ENCODE data around the gene EIF3D.

Gene EIF3D

DNA sequence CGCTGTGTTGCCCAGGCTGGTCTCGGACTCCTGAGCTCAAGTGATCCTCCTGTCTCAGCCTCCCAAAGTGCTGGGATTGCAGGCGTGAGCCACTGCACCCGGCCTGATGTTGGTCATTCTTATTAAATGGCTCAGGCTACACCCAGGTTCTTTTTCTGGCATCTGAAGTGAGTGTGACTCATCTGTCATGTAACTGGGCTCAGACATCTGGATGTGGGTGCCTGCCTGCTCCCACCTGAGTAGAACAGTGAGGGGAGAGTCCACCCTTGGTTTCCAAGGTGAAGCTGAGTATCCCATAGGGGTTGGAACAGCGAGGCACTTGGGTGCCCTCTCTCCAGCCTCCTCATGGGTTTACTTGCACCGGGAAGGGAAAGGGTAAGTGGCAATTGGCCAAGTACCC, 36.7 kb upstream of the EIF3D start:
- ATAC-seq (ENCODE audit: low read depth) (peak; percentile 82), DNase-seq (ENCODE audit: low spot score) (no peak)
- H3K4me1 ChIP-seq (ENCODE audit: insufficient read depth, poor library complexity, severe bottlenecking), result peaks cover 8% of the 10 kb centered on the region
- H3K36me3 ChIP-seq (ENCODE audit: low read depth), result no peaks in the 10 kb centered on the region
- TF ChIP-seq, protein P1, sequence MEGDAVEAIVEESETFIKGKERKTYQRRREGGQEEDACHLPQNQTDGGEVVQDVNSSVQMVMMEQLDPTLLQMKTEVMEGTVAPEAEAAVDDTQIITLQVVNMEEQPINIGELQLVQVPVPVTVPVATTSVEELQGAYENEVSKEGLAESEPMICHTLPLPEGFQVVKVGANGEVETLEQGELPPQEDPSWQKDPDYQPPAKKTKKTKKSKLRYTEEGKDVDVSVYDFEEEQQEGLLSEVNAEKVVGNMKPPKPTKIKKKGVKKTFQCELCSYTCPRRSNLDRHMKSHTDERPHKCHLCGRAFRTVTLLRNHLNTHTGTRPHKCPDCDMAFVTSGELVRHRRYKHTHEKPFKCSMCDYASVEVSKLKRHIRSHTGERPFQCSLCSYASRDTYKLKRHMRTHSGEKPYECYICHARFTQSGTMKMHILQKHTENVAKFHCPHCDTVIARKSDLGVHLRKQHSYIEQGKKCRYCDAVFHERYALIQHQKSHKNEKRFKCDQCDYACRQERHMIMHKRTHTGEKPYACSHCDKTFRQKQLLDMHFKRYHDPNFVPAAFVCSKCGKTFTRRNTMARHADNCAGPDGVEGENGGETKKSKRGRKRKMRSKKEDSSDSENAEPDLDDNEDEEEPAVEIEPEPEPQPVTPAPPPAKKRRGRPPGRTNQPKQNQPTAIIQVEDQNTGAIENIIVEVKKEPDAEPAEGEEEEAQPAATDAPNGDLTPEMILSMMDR (IDR thresholded peaks at IDR 0.05; ENCODE audit: poor library complexity, severe bottlenecking), result no peak
- no peak overlapping the region for H3K27ac ChIP-seq (ENCODE audit: poor library complexity, severe bottlenecking)
- no peaks in the 10 kb centered on the region for H3K27me3 ChIP-seq (ENCODE audit: insufficient read depth, poor library complexity, severe bottlenecking)
- H3K9me3 ChIP-seq (ENCODE audit: severe bottlenecking), result no peaks in the 10 kb centered on the region
- H3K4me3 ChIP-seq (ENCODE audit: severe bottlenecking), result no peak overlapping the region

DNA sequence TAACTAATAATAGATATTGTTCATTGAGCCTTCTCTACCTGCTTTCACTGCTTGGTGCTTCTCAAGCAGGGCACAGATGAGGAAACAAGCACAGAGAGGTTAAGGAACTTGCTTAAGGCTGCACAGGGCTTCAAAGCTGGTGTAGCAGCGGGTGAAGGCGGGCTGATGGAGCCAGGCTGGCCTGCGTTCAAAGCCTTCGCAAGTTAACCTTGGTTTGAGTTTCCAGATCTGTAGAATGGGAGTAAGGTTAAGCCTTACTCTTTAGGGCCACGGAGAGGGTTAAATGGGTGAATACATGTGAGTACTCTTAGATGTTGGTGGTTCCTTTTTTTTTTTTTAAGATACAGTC, 36.2 kb upstream of the EIF3D start:
- DNase-seq (ENCODE audit: low spot score), result no peak
- no peaks in the 10 kb centered on the region for H3K9me3 ChIP-seq (ENCODE audit: severe bottlenecking)
- ATAC-seq (ENCODE audit: low read depth), result no peak
- TF ChIP-seq, protein P1 (IDR thresholded peaks at IDR 0.05; ENCODE audit: poor library complexity, severe bottlenecking), result no peak
- H3K4me3 ChIP-seq (ENCODE audit: severe bottlenecking), result no peak overlapping the region
- H3K4me1 ChIP-seq (ENCODE audit: insufficient read depth, poor library complexity, severe bottlenecking), result peaks cover 8% of the 10 kb centered on the region
- H3K36me3 ChIP-seq (ENCODE audit: low read depth), result no peaks in the 10 kb centered on the region
- no peaks in the 10 kb centered on the region for H3K27me3 ChIP-seq (ENCODE audit: insufficient read depth, poor library complexity, severe bottlenecking)
- no peak overlapping the region for H3K27ac ChIP-seq (ENCODE audit: poor library complexity, severe bottlenecking)

DNA sequence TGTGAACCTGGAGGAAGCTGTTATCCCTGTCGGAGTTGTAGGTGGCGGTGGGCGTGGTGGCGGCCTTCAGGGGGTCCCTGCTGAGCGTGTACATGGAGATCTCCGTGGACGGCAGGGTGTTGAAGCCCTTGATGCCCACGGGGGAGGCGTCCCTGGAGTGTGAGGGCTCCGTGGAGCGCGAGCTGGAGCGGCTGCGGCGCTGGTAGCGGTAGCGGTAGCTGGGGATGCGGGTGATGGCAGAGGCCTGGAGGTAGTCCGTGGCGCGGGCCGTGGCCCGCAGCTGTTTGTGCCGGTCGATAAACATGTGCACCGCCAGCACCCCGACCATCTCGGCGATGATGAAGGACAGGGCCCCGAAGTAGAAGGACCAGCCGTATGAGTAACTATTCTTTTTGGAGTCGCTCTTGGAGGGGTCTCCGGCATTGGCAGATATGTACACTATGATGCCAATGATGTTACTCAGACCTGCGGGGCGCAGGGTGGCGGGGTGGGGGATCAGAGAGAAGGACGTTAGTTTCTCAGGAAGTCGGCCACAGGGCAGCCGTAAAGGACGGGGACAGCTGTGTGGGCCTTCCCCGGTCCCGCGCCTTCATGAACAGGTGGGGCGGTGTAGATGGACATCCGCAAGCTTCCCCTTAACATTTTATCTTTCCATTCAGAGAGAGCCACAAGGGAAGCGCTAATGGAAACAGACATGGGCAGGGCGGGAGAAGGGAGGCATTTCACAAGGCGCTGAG, 35.6 kb upstream of the EIF3D start:
- Histone ChIP-seq H3K9me3 (ENCODE audit: severe bottlenecking) (no peaks in the 10 kb centered on the region), H3K27me3 (ENCODE audit: insufficient read depth, poor library complexity, severe bottlenecking) (no peaks in the 10 kb centered on the region), H3K4me1 (ENCODE audit: insufficient read depth, poor library complexity, severe bottlenecking) (peaks cover 8% of the 10 kb centered on the region), H3K27ac (ENCODE audit: poor library complexity, severe bottlenecking) (no peak overlapping the region), H3K36me3 (ENCODE audit: low read depth) (no peaks in the 10 kb centered on the region), H3K4me3 (ENCODE audit: severe bottlenecking) (no peak overlapping the region)
- TF ChIP-seq, protein P1 (IDR thresholded peaks at IDR 0.05; ENCODE audit: poor library complexity, severe bottlenecking), result no peak
- no peak for DNase-seq (ENCODE audit: low spot score)
- ATAC-seq (ENCODE audit: low read depth), result no peak

DNA sequence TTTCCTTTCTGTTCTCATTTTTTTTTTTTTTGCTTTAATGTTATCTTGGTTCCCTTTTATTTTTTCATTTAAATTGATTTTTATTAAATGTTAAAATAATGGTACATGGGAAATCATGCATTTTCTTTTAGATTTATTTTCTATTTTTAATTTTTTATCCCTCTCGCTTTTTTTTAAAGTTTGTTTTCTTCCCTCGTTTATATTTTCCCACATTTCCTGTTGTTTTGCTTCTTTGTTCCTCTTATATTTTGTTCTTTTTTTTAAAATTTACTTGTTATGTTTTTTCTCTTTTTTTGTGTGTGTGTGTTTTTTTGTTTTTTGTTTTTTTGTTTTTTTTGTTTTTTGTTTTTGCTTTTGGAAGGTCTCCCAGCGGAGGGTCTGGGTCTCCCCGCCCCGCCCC, 34.9 kb upstream of the EIF3D start:
- ATAC-seq (ENCODE audit: low read depth) (no peak), DNase-seq (ENCODE audit: low spot score) (no peak)
- no peaks in the 10 kb centered on the region for H3K9me3 ChIP-seq (ENCODE audit: severe bottlenecking)
- TF ChIP-seq, protein P1 (IDR thresholded peaks at IDR 0.05; ENCODE audit: poor library complexity, severe bottlenecking), result no peak
- no peak overlapping the region for H3K27ac ChIP-seq (ENCODE audit: poor library complexity, severe bottlenecking)
- H3K27me3 ChIP-seq (ENCODE audit: insufficient read depth, poor library complexity, severe bottlenecking), result no peaks in the 10 kb centered on the region
- no peak overlapping the region for H3K4me3 ChIP-seq (ENCODE audit: severe bottlenecking)
- H3K36me3 ChIP-seq (ENCODE audit: low read depth), result no peaks in the 10 kb centered on the region
- peaks cover 8% of the 10 kb centered on the region for H3K4me1 ChIP-seq (ENCODE audit: insufficient read depth, poor library complexity, severe bottlenecking)

DNA sequence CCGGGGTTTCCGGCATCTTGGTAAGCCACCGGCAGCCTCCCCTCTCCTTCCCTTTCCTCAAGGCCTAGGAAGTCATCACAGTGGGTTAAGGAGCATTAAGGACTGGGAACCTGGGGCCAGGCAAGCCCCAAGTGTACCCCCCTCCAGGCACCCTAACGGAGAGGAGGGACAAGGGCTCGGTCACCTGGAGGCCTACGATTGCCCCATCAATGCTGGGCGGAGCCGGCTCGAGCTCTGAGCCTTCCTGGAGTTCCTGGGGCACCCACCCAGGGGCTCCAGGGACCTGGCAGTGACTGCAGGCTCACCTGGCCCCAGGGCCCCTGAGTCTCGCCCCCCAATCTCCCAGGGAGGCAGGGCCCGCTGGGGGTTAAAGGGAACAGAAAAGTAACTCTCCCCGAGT, 34.5 kb upstream of the EIF3D start:
- no peaks in the 10 kb centered on the region for H3K9me3 ChIP-seq (ENCODE audit: severe bottlenecking)
- H3K27ac ChIP-seq (ENCODE audit: poor library complexity, severe bottlenecking), result no peak overlapping the region
- TF ChIP-seq, protein P1 (IDR thresholded peaks at IDR 0.05; ENCODE audit: poor library complexity, severe bottlenecking), result no peak
- no peak for ATAC-seq (ENCODE audit: low read depth)
- H3K27me3 ChIP-seq (ENCODE audit: insufficient read depth, poor library complexity, severe bottlenecking), result no peaks in the 10 kb centered on the region
- DNase-seq (ENCODE audit: low spot score), result no peak
- peaks cover 8% of the 10 kb centered on the region for H3K4me1 ChIP-seq (ENCODE audit: insufficient read depth, poor library complexity, severe bottlenecking)
- no peak overlapping the region for H3K4me3 ChIP-seq (ENCODE audit: severe bottlenecking)
- H3K36me3 ChIP-seq (ENCODE audit: low read depth), result no peaks in the 10 kb centered on the region

All from RWPE2 (cell line).